WTC11 (cell line): ENCODE results near the gene ZNF423.

Source experiments
- CREM ChIP-seq: sonication (generic); formaldehyde crosslinking; IDR thresholded peaks from 2 replicates; pipeline ENCODE4 v1.8.1; 2022; ENCODE audit warnings: mild to moderate bottlenecking, missing genetic modification reagents, moderate library complexity
- FOXP1 ChIP-seq: sonication (generic); formaldehyde crosslinking; IDR thresholded peaks from 2 replicates; pipeline ENCODE4 v1.8.0; 2022; ENCODE audit warnings: missing genetic modification reagents, mild to moderate bottlenecking, moderate library complexity, borderline replicate concordance
- IRF2 ChIP-seq: sonication (generic); formaldehyde crosslinking; IDR thresholded peaks from 2 replicates; pipeline ENCODE4 v1.8.0; 2022; ENCODE audit warnings: low read depth, missing genetic modification reagents, borderline replicate concordance
- NR2C2 ChIP-seq: sonication (generic); formaldehyde crosslinking; IDR thresholded peaks from 2 replicates; pipeline ENCODE4 v1.8.0; 2022; ENCODE audit warnings: mild to moderate bottlenecking, missing genetic modification reagents
- ZNF138 ChIP-seq: sonication (generic); formaldehyde crosslinking; conservative IDR thresholded peaks from 2 replicates; pipeline ENCODE4 v1.8.1; 2022; ENCODE audit warnings: mild to moderate bottlenecking, moderate library complexity, missing genetic modification reagents
- TF ChIP-seq, protein P1 (sequence below): fragments of 200-600 bp; IDR thresholded peaks from 2 replicates; pipeline ENCODE4 v1.8.0; 2022; ENCODE audit warnings: antibody characterized with exemption

GRCh38 chr16:49833085-49833484 lies 22.8 kb downstream of the ZNF423 start:
- TF ChIP-seq ZNF138 (CRISPR knock-in tag) (no peak), FOXP1 (no peak), NR2C2 (CRISPR knock-in tag) (no peak), CREM (CRISPR knock-in tag) (no peak), IRF2 (CRISPR knock-in tag) (no peak)
- TF ChIP-seq, protein P1, sequence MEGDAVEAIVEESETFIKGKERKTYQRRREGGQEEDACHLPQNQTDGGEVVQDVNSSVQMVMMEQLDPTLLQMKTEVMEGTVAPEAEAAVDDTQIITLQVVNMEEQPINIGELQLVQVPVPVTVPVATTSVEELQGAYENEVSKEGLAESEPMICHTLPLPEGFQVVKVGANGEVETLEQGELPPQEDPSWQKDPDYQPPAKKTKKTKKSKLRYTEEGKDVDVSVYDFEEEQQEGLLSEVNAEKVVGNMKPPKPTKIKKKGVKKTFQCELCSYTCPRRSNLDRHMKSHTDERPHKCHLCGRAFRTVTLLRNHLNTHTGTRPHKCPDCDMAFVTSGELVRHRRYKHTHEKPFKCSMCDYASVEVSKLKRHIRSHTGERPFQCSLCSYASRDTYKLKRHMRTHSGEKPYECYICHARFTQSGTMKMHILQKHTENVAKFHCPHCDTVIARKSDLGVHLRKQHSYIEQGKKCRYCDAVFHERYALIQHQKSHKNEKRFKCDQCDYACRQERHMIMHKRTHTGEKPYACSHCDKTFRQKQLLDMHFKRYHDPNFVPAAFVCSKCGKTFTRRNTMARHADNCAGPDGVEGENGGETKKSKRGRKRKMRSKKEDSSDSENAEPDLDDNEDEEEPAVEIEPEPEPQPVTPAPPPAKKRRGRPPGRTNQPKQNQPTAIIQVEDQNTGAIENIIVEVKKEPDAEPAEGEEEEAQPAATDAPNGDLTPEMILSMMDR: no peak
